ENCODE data around the gene PABPN1. TPM values are rescaled to one million over a fixed set of nuclear protein-coding genes. Genes with fewer than 3 reads are reported as not detected.

PABPN1 gene
- total and polyA plus RNA-seq, 2 of the 13 experiments (the other 11 are each of a cell fraction or from before 2014, with no cell fraction given): 233 to 524 TPM

GRCh38 chr14:23285530-23286019 is 35.7 kb upstream of the PABPN1 start (continued):
- TF ChIP-seq REST (IDR thresholded peaks at IDR 0.05; ENCODE audit: borderline replicate concordance in 1 of 2, low read depth in 1 of 2, low read length in 2 of 2) (0 out of 4 replicates have a peak, but pooled peaks of 1 of the 2 experiments have one; percentile 41), CENPT (CRISPR knock-in tag; IDR thresholded peaks at IDR 0.05; ENCODE audit: low read depth) (no peak), FOXM1 (CRISPR knock-in tag; IDR thresholded peaks at IDR 0.05) (no peak), MLX (CRISPR knock-in tag; IDR thresholded peaks at IDR 0.05) (no peak; the same call in 1 of the 2 replicates), ZBTB37 (CRISPR knock-in tag; IDR thresholded peaks at IDR 0.05) (peak; percentile 23; the same call in 1 of the 2 replicates), ZNF777 (CRISPR knock-in tag; IDR thresholded peaks at IDR 0.05) (0 out of 2 replicates have a peak, but pooled peaks have one; percentile 61), ZNF138 (CRISPR knock-in tag; IDR thresholded peaks at IDR 0.05; ENCODE audit: low read depth) (0 out of 2 replicates have a peak, but pooled peaks have one; percentile 37), ZNF329 (CRISPR knock-in tag; IDR thresholded peaks at IDR 0.05; ENCODE audit: low read depth) (0 out of 2 replicates have a peak, but pooled peaks have one; percentile 19), SMYD3 (CRISPR knock-in tag; IDR thresholded peaks at IDR 0.05) (peak; percentile 88; the same call in 1 of the 2 replicates), NFE2 (CRISPR knock-in tag; IDR thresholded peaks at IDR 0.05) (no peak), ELF3 (CRISPR knock-in tag; IDR thresholded peaks at IDR 0.05) (no peak; the same call in 1 of the 2 replicates), BRCA1 (CRISPR knock-in tag; IDR thresholded peaks at IDR 0.05) (no peak), HDAC1 (CRISPR knock-in tag; IDR thresholded peaks at IDR 0.05) (peak; percentile 6; the same call in 1 of the 2 replicates), ZNF18 (CRISPR knock-in tag; IDR thresholded peaks at IDR 0.05; ENCODE audit: insufficient replicate concordance) (peak; percentile 7), ZNF557 (CRISPR knock-in tag; IDR thresholded peaks at IDR 0.05) (0 out of 2 replicates have a peak, but pooled peaks have one; percentile 58), MED8 (CRISPR knock-in tag; IDR thresholded peaks at IDR 0.05; ENCODE audit: insufficient replicate concordance) (no peak), ZNF614 (CRISPR knock-in tag; IDR thresholded peaks at IDR 0.05; ENCODE audit: borderline replicate concordance) (no peak; the same call in 1 of the 2 replicates), ZNF7 (CRISPR knock-in tag; IDR thresholded peaks at IDR 0.05) (peak; percentile 50), ZC3H13 (CRISPR knock-in tag; IDR thresholded peaks at IDR 0.05) (0 out of 2 replicates have a peak, but pooled peaks have one; percentile 24), ASH2L (IDR thresholded peaks at IDR 0.05; ENCODE audit: insufficient read length, low read depth, low read length) (peak; percentile 96), SNAPC2 (CRISPR knock-in tag; IDR thresholded peaks at IDR 0.05) (0 out of 2 replicates have a peak, but pooled peaks have one; percentile 7)
